Gastrocnemius medialis (tissue), 4 donors: ENCODE results near the gene RMDN2. TPM values are rescaled to one million over a fixed set of nuclear protein-coding genes. Genes with fewer than 3 reads are reported as not detected.

Experiments used
- ATAC-seq, 2 donors: fragments of 150-250 bp; one replicate each; pipeline ENCODE4 v1.9.1; 2016
- DNase-seq, 2 donors: peaks; one replicate each; pipeline ENCODE4 v3.0.0-alpha.2; 2019
- H3K27ac ChIP-seq, 4 donors: fragments of 200-600 bp; sonication (generic); 1 replicate in 1 of 4; 2 replicates in 3 of 4; pipeline ENCODE4 v1.5.1; 2016 to 2018; ENCODE audit warnings: mild to moderate bottlenecking in 2 of 4, moderate library complexity in 1 of 4
- H3K27me3 ChIP-seq, 3 donors: fragments of 200-600 bp; sonication (generic) in 2 of 3; 1 replicate in 1 of 3; 2 replicates in 2 of 3; pipeline versions ENCODE4 v1.5.1 to v1.6.0; 2016 to 2019; ENCODE audit warnings: mild to moderate bottlenecking in 1 of 3, moderate library complexity in 1 of 3
- H3K36me3 ChIP-seq, 2 donors: fragments of 200-600 bp; sonication (generic) in 1 of 2; one replicate each; pipeline ENCODE4 v1.5.1; 2017 to 2018
- H3K4me1 ChIP-seq, 2 donors: fragments of 200-600 bp; sonication (generic) in 1 of 2; one replicate each; pipeline ENCODE4 v1.5.1; 2016 to 2017; ENCODE audit warnings: mild to moderate bottlenecking in 2 of 2
- H3K4me3 ChIP-seq, 4 donors: fragments of 200-600 bp; sonication (generic) in 3 of 4; 1 replicate in 1 of 4; 2 replicates in 3 of 4; pipeline ENCODE4 v1.5.1; 2016 to 2019; ENCODE audit warnings: mild to moderate bottlenecking in 2 of 4
- H3K9me3 ChIP-seq, 3 donors: fragments of 200-600 bp; sonication (generic) in 2 of 3; 1 replicate in 1 of 3; 2 replicates in 2 of 3; pipeline ENCODE4 v1.5.1; 2016 to 2019
- CTCF ChIP-seq, 5 experiments: fragments of 450-650 bp in 3 of 5; fragments of 200-600 bp in 2 of 5; sonication (generic) in 2 of 5; IDR thresholded peaks in 4 of 5; conservative IDR thresholded peaks in 1 of 5; 1 replicate in 4 of 5; 2 replicates in 1 of 5; pipeline ENCODE4 v1.5.1; 2016 to 2019; ENCODE audit warnings: antibody characterized with exemption in 5 of 5, mild to moderate bottlenecking in 3 of 5, moderate library complexity in 3 of 5
- POLR2A ChIP-seq, 2 donors: fragments of 450-650 bp; IDR thresholded peaks; one replicate each; pipeline ENCODE4 v1.6.1; 2017; ENCODE audit warnings: antibody characterized with exemption in 2 of 2, mild to moderate bottlenecking in 2 of 2, moderate library complexity in 2 of 2
- in situ Hi-C, 4 donors: fragments of 200-750 bp; cut with MboI; loops; one replicate each; pipeline versions ENCODE4 v1.15.0 to v1.8.0; 2017; ENCODE audit warnings: low sequenced_read_pairs in 4 of 4
- intact Hi-C: fragments of 100-400 bp; cut with DNase I; formaldehyde crosslinking; loops from one replicate; pipeline ENCODE4 v1.15.1; 2023; ENCODE audit warnings: low total_unique reads
- total RNA-seq, 4 donors: library from RNA; depleted of rRNA; stranded (reverse); fragments of >200 nt; gene quantifications; one replicate each; pipeline versions ENCODE4 v1.1.0 to v1.2.3, GENCODE V29; 2016

Gene RMDN2
- total RNA-seq, 4 donors from 2014 or later: 2.7 to 6.3 (median 3.3) TPM

DNA sequence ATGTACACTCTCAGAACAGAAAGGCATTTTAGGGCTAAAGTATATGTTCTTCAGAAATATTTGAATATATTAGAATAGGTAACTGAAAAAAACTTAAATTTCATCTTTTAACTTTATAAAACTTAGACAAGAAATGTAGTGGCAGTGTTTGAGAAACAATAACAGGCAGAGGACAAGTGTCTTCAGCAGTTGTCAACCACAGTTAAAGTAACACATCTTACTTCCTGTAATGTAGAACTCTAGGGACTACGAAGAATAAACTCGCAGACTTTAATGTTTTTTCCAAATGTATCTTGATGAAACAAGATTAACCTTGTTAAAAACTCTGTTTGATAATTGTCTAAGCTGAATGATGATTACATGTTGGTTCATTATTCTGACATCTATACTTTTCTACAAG lies 50.7 kb downstream of the RMDN2 start:
- Histone ChIP-seq H3K27me3 (no peaks in the 10 kb centered on the region), H3K9me3 (no peaks in the 10 kb centered on the region), H3K4me3 (no peak overlapping the region), H3K4me1 (peaks cover 0 to 4% of the 10 kb centered on the region in 2 donors), H3K27ac (no peak overlapping the region), H3K36me3 (no peaks in the 10 kb centered on the region)
- no peak for DNase-seq
- in situ Hi-C loops (loop anchor here in 1 of 4 donors (10.0 kb wide), 1 partner anchor 299 kb away; no protein-coding TSS in a partner anchor), intact Hi-C loops (no loop called here)
- TF ChIP-seq POLR2A (IDR thresholded peaks at IDR 0.05): no peak
- no peak for TF ChIP-seq CTCF (IDR thresholded peaks at IDR 0.05 in 4 of 5, conservative IDR thresholded peaks at IDR 0.05 in 1 of 5)
- no peak for ATAC-seq

DNA sequence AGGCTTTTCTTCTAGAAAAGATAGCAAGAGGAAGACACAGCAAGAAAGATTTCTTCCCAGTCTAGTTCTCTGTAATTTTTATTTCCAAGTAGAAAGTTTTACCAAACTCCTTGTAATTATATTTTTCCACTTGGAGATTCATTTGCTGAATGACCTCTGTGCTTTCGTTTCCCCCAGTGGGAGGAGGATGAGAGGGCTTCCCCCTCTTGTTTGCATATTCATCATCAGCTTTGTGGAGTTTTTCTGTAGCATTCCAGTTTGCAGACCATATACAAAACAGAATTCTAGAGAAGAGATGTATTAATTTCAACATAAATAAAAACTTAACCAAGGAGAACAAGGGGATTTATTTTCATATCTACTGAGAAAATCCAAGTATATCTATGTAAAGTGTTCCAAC lies 51.3 kb downstream of the RMDN2 start:
- in situ Hi-C loops: loop anchor here in 1 of 4 donors (10.0 kb wide), 1 partner anchor 298 kb away; no protein-coding TSS in a partner anchor

DNA sequence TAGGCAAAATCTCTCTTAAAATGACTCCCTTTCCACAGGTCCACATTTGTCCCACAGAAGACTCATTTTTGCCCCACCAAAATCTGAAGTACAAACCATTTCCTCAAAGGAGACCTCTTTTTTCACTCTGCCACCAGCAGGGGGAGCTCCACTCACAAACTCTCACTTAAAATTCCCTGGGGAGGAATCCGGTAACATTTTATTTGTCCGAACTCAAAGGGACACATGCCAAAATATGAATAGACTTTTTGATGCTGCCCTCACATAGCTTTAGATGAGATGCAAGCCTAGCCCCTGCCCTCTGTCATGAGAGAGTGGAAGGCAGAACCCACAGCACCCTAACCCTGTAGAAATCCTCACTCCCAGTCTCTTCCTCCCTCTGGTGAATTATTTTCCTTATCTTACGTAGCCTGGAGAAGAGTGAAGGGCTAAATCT lies 57.1 kb downstream of the RMDN2 start:
- H3K4me1 ChIP-seq: peaks cover 0 to 7% of the 10 kb centered on the region in 2 donors

More for the DNA sequence above, 51.3 kb downstream of the RMDN2 start:
- Histone ChIP-seq H3K9me3 (no peaks in the 10 kb centered on the region), H3K27me3 (no peaks in the 10 kb centered on the region), H3K27ac (no peak overlapping the region), H3K4me3 (no peak overlapping the region), H3K4me1 (peaks cover 0 to 4% of the 10 kb centered on the region in 2 donors), H3K36me3 (no peaks in the 10 kb centered on the region)
- no peak for ATAC-seq
- DNase-seq: no peak
- intact Hi-C loops: no loop called here
- TF ChIP-seq CTCF (IDR thresholded peaks at IDR 0.05 in 4 of 5, conservative IDR thresholded peaks at IDR 0.05 in 1 of 5): no peak
- TF ChIP-seq POLR2A (IDR thresholded peaks at IDR 0.05): no peak

DNA sequence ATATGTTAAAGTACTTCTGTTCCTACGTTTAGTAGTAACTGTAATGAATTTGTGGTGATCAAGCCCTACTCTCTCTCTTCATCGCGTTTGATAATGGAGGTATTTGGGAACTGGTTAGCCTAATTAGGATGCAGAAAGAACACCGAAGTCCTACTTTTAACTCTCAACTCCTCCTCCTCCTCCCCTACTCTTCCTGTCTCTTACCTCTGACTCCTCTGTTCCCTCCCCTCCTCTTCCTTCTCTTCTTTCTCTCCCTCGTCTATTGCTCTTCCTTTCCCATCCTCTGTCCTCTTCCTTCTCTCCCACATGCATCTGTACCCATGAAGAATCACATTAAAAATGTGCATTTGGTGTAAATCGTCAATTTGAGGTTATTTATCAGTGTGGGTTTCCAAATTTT lies 57.8 kb downstream of the RMDN2 start:
- in situ Hi-C loops (loop anchor here in 2 of 4 donors (5.0 kb wide), 1 partner anchor 289 kb away; no protein-coding TSS in a partner anchor), intact Hi-C loops (loop anchor here (1.0 to 10.0 kb wide), 3 partner anchors 94 to 291 kb away; partner anchors contain the start of gene CYP1B1)
- ATAC-seq (no peak), DNase-seq (no peak)
- no peaks in the 10 kb centered on the region for H3K9me3 ChIP-seq
- H3K27ac ChIP-seq: no peak overlapping the region
- no peak overlapping the region for H3K4me3 ChIP-seq
- no peak for TF ChIP-seq CTCF (IDR thresholded peaks at IDR 0.05 in 4 of 5, conservative IDR thresholded peaks at IDR 0.05 in 1 of 5)
- TF ChIP-seq POLR2A (IDR thresholded peaks at IDR 0.05): no peak
- peaks cover 0 to 7% of the 10 kb centered on the region in 2 donors for H3K4me1 ChIP-seq
- H3K27me3 ChIP-seq: no peaks in the 10 kb centered on the region
- H3K36me3 ChIP-seq: no peaks in the 10 kb centered on the region

More for the DNA sequence above, 57.1 kb downstream of the RMDN2 start:
- DNase-seq (peak; percentile 12 to 45), ATAC-seq (peak in 1 of 2 donors; percentile 18)
- intact Hi-C loops: loop anchor here (1.0 to 10.0 kb wide), 3 partner anchors 95 to 292 kb away; partner anchors contain the start of gene CYP1B1
- Histone ChIP-seq H3K4me3 (peak overlapping the region in 1 of 4 donors; percentile 33), H3K9me3 (no peaks in the 10 kb centered on the region), H3K27me3 (no peaks in the 10 kb centered on the region), H3K36me3 (no peaks in the 10 kb centered on the region), H3K27ac (no peak overlapping the region)
- in situ Hi-C loops: loop anchor here in 2 of 4 donors (5.0 kb wide), 1 partner anchor 290 kb away; no protein-coding TSS in a partner anchor
- TF ChIP-seq POLR2A (IDR thresholded peaks at IDR 0.05) (no peak), CTCF (IDR thresholded peaks at IDR 0.05 in 4 of 5, conservative IDR thresholded peaks at IDR 0.05 in 1 of 5) (peak; percentile 60 to 84 (median 77))
